Upper lobe of left lung (tissue), 4 donors: ENCODE measurements around the gene RRP7A.

Experiments
- EP300 ChIP-seq, 4 donors: sonication (generic); formaldehyde crosslinking; IDR thresholded peaks; one replicate each; pipeline ENCODE4 v1.5.1; 2017; ENCODE audit warnings: antibody characterized with exemption in 4 of 4, control low read depth in 2 of 4
- TF ChIP-seq, protein P1 (sequence below), 6 experiments: fragments of 450-650 bp in 4 of 6; fragments of 200-600 bp in 2 of 6; sonication (generic) in 2 of 6; IDR thresholded peaks; one replicate each; pipeline ENCODE4 v1.5.1; 2016 to 2019; ENCODE audit warnings: antibody characterized with exemption in 6 of 6

- TF ChIP-seq, protein P1, sequence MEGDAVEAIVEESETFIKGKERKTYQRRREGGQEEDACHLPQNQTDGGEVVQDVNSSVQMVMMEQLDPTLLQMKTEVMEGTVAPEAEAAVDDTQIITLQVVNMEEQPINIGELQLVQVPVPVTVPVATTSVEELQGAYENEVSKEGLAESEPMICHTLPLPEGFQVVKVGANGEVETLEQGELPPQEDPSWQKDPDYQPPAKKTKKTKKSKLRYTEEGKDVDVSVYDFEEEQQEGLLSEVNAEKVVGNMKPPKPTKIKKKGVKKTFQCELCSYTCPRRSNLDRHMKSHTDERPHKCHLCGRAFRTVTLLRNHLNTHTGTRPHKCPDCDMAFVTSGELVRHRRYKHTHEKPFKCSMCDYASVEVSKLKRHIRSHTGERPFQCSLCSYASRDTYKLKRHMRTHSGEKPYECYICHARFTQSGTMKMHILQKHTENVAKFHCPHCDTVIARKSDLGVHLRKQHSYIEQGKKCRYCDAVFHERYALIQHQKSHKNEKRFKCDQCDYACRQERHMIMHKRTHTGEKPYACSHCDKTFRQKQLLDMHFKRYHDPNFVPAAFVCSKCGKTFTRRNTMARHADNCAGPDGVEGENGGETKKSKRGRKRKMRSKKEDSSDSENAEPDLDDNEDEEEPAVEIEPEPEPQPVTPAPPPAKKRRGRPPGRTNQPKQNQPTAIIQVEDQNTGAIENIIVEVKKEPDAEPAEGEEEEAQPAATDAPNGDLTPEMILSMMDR (IDR thresholded peaks at IDR 0.05) = no peak
- TF ChIP-seq EP300 (IDR thresholded peaks at IDR 0.05) = no peak
Observed at GRCh38 chr22:42564699-42565098, 45.1 kb upstream of the RRP7A start.
